Hepatic stellate cell (primary cell): ENCODE measurements around the gene HEATR3.

Source experiments
- DNase-seq: peaks from one replicate; pipeline ENCODE4 v3.0.0; 2011; ENCODE audit warnings: low spot score

HEATR3 gene, protein sequence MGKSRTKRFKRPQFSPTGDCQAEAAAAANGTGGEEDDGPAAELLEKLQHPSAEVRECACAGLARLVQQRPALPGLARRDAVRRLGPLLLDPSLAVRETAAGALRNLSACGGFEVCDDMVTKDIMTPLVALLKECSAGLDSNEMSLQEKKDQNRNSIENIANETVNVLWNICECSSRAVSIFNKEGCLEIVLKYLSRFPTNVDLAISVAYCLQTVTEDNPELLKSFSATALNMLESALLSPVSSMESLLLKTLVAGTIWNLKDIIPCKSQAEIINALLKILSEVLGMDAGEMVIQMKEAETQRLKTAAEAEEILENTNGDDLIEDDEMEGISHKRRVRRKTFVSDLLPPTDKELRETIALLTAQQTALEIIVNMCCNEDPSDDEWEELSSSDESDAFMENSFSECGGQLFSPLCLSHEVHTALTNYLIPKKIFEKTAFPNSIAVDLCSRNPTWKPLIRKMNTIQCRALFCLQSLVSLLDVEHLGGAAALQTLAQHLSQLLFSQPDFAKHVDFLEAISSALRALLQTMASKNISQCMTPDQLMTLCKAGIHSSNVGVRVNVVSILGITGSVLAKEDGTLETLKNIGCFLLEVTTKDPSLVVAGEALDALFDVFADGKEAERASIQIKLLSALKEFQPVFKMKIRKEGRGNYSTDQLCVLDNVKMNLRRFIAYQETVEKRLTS

DNA sequence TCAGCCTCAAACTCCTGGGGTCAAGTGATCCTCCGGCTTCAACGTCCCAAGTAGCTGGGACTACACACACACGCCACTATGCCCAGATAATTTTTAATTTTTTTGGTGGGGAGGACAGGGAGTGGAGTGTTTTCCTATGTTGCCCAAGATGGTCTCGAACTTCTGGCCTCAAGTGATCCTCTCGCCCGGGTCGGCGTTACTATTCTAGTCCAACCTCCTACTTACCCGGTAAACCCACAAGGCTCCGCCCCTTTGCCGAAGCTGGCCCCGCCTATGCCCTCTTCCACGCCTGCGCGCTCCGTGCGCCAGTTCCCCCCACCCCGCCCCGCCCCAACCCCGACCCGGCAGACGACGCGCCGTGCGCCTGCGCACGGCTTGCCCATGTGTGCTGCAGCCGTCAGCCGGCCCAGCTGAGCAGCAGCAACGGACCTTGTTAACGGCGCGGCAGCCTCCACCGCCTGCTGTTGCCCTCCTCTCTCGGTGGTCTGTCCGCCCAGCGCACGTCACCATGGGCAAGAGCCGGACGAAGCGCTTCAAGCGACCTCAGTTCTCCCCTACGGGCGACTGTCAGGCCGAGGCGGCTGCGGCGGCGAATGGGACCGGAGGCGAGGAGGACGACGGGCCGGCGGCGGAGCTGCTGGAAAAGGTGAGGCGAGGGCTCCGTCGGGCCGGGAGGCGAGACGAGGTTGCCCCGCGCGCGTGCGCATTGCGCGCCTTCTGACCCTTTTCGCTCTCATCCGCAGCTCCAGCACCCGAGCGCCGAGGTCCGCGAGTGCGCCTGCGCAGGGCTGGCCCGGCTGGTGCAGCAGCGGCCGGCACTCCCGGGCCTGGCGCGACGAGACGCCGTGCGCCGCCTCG is at the start of gene HEATR3:
TSS of gene HEATR3 (plus strand) at position 347 of the 858 bp plus-strand sequence. CDS start at position 509, 162 bp downstream.
- DNase-seq: peak; percentile 95

DNA sequence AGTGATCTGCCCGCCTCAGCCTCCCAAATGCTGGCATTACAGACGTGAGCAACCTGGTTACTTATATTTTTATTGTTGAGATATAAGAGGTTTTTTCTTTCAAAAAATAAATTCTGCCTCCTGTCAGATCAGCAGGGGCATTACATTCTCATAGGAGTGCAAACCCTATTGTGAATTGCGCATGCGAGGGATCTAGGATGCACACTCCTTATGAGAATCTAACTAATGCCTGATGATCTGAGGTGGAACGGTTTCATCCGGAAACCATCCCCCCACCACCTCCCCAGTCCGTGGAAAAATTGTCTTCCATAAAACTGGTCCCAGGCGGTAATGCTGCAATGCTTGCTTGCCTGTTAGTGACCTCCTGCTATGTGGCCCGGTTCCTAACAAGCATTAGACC is 48.2 kb upstream of the HEATR3 start:
- DNase-seq: no peak

DNA sequence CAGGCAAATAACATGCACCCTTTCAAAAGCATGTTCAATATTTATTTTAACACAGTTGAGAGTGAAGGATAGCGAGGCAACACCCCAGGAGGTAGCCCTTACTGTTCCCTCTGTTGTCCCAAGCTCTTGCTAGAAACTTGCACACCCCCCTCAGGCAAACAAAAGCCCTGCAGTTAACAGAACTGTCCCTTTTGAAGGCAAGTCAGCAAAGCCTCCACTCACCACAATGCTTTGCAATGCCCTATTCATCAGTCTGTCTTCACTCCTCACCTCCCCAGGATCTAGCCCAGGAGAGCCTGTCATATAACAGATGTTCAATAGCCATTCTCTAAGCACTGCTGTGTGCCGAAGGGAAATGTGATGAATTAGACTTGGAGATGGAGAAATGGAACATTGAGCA is 44.2 kb upstream of the HEATR3 start:
- DNase-seq: no peak

DNA sequence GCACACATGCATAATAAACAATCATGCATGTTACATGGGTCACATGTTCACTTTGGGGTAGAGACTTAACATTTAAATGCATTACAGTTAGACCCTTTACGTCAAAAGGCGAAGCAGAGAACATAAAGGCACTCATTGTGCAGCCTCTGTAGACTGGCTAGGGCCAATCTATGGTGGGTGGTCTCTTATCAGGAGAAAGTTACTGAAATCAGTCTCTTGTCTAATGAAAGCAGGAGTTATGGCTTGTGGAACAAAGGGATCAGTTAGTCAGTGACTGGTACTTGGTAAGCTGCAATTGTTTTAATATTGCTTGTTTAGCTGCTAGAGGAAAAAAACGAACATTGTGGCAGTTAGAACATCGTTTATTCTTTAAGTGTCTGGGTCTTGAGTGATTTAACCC is 42.1 kb upstream of the HEATR3 start:
- no peak for DNase-seq

DNA sequence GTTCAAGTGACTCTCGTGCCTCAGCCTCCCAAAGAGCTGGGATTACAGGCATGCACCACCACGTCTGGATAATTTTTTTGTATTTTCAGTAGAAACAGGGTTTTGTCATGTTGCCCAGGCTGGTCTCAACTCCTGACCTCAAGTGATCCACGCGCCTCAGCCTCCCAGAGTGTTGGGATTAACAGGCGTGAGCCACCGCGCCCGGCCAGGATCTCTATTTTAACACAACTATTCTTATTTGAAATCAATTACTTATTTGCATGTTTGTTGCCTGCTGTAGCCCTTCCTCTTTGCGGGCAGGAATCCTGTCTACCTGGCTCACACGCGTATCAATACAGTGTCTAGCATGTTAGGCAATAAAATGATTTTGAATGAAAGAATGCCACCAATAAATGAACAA is 41.6 kb upstream of the HEATR3 start:
- DNase-seq: no peak

DNA sequence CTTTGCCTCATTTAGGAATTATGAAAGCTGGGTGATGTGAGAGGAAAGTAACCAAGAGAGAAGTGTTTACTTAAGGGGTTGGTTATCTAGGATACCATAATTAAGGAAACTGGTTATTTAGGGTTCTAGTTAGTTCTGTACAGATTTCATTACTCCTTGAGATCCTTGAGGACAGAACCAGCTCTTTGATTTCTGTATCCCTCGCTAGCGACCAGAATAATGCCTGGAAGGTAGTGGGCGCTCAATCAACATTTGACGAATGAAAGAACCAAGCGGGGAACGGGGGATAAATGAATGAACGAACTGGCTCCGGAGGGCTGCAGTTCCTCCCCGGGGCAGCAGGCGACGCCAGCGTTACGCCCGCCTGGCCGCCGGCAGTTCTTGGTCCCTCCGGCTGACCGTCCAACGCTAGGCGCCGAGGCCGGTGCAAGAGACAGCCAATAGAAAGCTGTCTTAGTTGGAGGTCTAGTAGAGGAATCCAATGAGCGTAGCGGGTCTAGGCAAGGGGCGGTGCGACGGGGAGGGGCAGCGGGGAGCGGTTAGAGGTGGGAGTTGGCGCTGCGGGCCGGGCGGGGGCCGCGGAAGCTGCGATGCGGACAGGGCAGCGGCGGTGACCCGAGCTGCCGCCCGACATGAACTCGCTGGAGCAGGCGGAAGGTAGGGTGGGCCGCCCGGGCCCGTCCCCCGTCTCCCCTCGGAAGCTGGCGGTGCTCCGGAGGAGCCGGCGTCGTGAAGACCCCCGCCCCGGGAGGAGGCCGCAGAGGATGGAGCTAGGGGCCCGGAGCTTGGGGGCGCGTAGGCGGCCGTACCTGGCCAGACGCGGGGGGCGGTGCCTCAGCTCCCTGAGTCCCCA is 40.9 kb upstream of the HEATR3 start, which contains the start of gene CNEP1R1:
TSS of gene CNEP1R1 (plus strand) at position 542 of the 853 bp plus-strand sequence. CDS start at position 633, 91 bp downstream.
- peak; percentile 99 for DNase-seq

DNA sequence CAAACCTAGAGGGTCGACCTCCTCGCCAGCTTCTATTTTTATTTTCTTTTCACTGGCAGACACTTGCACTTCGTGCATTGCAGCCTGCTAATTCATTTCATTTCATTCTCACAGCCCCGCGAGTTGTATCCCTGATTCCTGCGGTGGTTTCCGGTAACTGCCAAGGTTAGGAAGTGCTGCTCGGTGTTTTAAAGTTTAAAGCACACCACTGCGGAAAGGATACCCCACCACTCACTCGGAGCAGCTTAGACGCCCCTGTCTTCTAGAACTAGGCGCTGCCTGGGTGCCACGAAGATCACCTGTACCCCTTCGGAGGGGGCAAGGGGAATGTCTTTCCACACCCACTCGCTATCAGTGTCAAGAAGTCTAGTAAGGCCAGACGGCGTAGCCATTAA is 40.2 kb upstream of the HEATR3 start:
- peak; percentile 26 for DNase-seq

DNA sequence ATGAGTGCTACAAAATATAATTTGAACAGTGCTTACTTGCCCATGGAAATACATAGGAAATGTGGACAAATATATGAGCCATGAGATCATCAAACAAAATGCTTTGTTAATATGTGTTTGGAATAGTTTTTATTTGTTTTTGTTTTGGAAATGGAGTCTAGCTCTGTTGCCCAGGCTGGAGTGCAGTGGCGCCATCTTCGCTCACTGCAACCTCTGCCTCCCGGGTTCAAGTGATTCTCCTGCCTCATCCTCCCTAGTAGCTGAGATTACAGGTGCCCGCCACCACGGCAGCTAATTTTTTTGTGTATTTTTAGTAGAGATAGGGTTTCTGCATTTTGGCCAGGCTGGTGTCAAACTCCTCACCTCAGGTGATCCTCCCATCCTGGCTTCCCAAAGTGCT is 37.9 kb upstream of the HEATR3 start:
- no peak for DNase-seq

DNA sequence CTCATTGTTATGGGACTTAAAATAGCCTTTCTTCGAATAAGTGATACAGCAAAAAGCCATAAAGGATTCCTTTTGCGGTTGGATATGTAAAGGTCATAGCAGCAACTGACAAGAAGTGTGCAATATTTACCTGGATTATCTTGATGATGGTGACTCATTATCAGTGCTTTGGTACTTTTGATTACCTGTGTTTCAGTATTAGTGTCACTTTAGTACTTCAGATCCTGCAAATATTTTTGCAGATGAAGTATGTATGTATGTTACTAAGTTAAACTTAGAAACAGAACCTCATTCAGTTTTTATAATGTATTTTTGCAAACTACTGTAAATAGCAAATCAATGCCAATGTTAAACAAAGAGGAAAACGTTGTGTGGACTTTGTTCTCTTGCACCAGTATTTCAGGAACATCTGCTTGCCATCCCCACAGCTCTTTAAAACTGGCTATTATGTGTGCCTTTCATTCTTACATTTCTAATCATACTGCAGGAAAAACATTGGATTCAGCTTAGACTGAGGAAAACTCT is 30.2 kb upstream of the HEATR3 start:
- no peak for DNase-seq

DNA sequence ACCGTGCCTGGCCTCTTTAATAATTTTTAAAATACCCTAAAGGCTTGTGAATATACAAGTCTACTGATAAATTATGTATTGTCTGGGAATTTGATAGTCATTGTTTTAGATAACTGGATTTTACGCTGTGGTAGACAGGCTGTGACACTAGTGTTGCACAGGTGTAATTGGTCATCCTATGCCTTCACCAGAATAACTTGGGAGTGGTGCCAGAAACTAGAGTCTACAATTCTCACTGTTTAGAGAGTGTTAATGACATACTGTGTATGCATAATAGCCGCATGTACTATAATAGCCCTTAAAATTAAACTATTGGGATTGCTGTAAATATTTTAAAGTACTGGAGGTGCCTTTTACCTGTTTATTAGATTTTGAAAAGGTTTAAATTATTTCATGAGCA is 29.3 kb upstream of the HEATR3 start:
- DNase-seq: no peak

DNA sequence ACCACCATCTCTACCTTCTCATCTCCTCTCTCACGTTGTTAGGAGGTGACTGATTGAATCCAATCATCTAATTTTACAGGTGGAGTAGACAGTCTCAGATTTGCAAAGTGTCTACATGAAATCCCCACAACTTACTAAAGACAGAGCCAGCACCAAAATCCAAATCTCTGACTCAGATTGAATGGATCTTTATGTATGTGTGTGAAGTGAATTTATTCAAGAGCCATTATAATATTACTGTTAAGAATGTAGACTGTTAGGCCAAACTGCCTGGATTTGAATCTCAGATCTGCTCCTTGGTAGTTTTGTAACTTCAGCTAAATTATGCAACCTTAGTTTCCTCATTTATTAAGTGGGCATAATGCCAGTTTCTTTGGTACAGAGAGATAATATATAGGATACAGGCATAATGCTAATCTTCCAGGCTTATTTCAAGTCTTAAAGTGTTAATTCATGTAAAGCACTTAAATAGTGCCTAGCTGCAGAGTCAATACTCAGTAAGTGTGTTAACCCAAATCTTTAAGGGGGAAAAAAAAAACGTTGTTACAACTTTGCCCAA is 28.0 kb upstream of the HEATR3 start:
- no peak for DNase-seq

DNA sequence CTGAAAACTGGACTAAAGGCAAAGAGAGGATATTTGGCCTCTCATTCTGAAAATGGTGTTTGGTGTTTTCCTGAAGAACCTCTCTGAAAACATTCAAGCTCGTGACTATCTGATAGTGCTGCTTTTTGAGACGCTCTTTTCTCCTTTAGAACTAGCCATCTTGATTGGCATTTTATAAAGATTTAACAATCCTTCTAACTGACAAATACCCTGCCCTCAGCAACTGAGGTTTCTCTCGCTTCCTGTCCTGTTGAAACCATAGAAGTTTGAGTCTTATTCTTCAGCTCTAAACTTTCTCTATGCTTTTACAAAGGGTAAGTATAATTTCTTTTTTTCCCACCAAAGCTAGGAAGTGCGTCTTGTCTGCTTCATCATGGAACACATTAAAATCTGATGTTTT is 27.5 kb upstream of the HEATR3 start:
- no peak for DNase-seq

DNA sequence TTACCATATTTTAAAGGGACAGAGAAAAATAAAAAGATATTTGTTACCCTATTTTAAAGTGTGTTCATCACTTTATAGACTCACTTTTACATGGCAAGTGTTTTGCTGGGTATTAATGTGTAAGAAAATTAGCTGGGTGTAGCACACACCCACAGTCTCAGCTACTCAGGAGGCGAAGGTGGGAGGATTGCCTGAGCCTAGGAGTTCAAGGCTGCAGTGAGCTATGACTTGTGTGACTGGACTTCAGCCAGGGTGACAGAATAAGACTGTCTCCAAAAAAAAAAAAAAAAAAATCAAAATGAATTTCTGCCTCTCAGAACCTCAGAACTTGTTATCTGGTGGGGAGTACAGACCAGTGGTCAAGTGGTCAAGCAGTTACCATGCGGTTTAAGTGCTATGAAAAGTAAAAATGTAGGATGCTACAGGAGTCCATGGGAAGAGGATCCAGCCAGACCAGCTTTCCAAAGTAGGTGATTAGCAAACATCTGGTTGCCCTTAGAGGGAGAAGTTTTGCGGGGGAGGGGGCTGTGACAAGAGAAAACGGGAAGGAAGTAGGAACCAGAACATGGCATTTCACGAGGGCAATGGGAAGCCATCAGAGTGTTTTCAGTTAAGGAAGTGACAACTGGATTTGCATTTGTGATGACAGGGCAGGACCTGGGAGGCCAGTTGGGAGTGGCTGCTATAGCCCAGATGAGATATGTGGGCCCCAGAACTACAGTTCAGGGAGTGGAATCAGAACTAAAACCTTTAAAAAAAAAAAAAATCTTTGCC is 26.8 kb upstream of the HEATR3 start:
- DNase-seq: no peak

DNA sequence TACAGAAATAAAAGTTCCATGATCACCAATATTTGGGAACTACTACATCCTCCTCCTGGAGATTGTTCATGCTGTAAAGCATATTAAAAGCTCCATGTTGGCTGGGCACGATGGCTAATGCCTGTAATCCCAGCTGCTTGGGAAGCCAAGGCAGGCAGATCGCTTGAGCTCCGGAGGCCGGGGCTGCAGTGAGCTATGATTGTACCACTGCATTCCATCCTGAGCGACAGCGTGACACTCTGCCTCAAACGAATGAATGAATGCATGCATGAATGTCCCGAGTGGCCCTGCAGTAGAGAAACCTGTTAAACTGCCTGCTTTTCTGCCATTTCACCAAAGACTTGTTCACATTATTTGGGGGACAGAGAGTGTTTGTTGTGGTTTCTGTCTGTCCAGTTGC is 25.8 kb upstream of the HEATR3 start:
- no peak for DNase-seq

DNA sequence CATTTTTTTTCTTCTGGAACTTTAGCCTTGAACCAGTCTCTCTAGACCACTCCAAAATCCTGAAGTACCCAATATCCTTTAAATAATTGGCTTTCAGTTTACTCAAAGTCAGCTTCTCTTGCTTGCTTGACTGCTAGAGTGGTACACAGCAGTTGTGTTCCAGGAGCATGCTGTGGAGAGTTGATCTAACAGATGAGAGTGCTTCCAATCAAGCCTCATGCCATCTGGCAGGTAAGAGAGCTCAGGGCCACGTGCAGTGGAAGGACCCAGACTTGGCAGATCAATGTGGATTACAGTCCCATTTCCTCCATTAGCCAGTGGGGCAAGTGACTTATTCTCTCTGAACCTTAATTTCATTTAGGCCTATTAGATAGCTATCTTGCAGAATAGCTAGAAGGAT is 25.1 kb upstream of the HEATR3 start:
- DNase-seq: no peak

DNA sequence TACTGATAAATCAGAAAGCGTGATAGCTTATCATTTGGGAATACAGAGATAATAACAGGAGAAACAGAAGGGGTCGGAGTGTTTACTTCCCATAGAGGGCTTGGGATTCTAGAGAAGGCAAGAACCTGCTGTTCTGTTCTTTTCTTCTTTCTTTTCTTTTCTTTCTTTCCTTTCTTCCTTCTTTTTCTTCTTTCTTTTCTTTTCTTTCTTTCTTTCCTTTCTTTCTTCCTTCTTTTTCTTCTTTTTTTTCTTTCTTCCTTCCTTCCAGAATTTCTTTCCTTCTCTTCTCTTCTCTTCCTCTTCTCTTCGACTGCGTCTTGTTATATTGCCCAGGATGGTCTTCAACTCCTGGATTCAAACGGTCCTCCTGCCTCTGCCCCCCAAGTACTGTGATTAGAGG is 22.4 kb upstream of the HEATR3 start:
- no peak for DNase-seq

DNA sequence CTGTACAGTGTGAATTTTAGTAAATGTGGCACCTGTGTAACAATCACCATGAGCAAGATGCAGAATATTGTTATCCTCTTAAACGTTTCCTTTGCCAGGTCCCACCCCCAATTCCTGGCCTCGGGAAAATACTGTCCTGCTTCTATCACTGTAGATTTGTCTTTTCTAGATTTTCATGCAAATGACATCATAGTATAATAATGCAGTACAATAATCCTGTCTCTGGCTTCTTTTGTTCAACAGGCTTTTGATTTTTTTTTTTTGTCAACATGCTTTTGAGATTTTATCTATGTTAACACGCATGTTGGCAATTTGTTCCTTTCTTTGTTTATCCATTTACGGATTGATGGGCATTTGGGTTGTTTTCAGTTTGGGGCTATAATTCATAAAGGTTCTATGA is 20.4 kb upstream of the HEATR3 start:
- DNase-seq: no peak

DNA sequence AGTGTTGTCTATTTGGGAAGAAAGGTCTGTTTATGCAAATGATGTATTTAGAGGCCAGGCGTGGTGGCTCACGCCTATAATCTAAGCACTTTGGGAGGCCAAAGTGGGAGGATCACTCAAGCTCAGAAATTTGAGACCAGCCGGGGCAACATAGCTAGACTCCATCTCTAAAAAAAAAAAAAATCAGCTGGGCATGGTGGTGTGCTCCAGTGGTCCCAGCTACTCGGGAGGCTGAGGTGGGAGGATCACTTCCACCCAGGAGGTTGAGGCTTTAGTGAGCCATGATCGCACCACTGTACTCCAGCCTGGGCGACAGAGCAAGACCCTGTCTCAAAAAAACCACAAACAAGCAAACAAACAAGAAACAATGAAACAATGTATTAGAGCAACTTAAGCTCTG is 18.9 kb upstream of the HEATR3 start:
- no peak for DNase-seq

DNA sequence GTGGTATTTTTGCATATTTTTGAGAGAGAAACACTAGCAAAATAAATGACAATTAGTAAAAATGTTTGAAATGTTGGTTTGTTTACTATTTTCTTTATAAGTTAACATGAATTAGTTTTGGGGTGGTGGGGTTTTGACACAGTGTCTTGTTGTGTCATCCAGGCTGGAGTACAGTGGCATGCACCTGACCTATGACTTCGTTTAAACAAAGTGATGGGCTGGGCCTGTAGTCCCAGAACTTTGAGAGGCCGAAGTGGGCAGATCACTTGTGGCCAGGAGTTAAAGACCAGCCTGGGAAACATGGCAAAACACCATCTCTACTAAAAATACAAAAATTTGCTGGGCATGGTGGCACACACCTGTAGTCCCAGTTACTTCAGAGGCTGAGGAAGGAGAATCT is 17.9 kb upstream of the HEATR3 start:
- no peak for DNase-seq

DNA sequence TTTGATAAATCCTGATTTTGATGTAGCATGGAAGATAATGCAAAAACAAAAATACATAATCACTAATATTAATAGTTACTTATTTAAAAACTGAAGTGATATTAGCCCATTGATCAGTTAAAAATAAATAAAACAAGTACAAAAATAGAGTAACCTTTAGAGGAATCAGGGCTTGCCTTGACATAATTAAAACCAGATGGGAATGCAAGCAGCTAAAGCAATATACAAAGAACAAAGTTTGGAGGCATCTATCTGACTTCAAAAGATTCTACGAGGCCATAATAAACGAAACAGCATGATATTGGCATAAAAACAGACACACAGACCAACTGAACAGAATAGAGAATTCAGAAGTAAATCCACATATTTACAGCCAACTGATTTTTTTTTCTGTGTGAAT is 15.0 kb upstream of the HEATR3 start:
- DNase-seq: no peak
